HuH-7.5 (cell line): ENCODE measurements around the gene RANBP1.
"Not testable (repeated sequence)": the region's sequence is repeated elsewhere in the genome, so short reads cannot be mapped to it uniquely, and the experiment has no call there.

ENCODE experiments used
- DNase-seq: peaks from one replicate; pipeline ENCODE4 v3.0.0; 2011; ENCODE audit warnings: low spot score

The RANBP1 gene

GRCh38 chr22:20151276-20151588, 35.3 kb downstream of the RANBP1 start:
- DNase-seq: no peak

- DNase-seq: no peak
Observed at GRCh38 chr22:20152464-20152890, 36.6 kb downstream of the RANBP1 start.

- no peak for DNase-seq
Observed at GRCh38 chr22:20153945-20154344, 38.0 kb downstream of the RANBP1 start.

GRCh38 chr22:20154602-20155187, 38.8 kb downstream of the RANBP1 start:
- DNase-seq: no peak

- DNase-seq: no peak
Observed at GRCh38 chr22:20155330-20156041, 39.6 kb downstream of the RANBP1 start.

- DNase-seq: no peak
Observed at GRCh38 chr22:20156042-20156389, 40.1 kb downstream of the RANBP1 start.

GRCh38 chr22:20156611-20157429, 40.9 kb downstream of the RANBP1 start:
- DNase-seq: peak; percentile 96

GRCh38 chr22:20157430-20158183, 41.7 kb downstream of the RANBP1 start:
- DNase-seq: no peak

- DNase-seq: no peak
Observed at GRCh38 chr22:20158391-20159036, 42.6 kb downstream of the RANBP1 start.

GRCh38 chr22:20159076-20159475, 43.2 kb downstream of the RANBP1 start:
- no peak for DNase-seq

GRCh38 chr22:20159531-20159930, 43.6 kb downstream of the RANBP1 start:
- not testable (repeated sequence) for DNase-seq

- DNase-seq: no peak
Observed at GRCh38 chr22:20160041-20160440, 44.1 kb downstream of the RANBP1 start.

GRCh38 chr22:20164863-20165262, 49.0 kb downstream of the RANBP1 start:
- no peak for DNase-seq

GRCh38 chr22:20165421-20165820, 49.5 kb downstream of the RANBP1 start:
- no peak for DNase-seq

GRCh38 chr22:20165913-20166312, 50.0 kb downstream of the RANBP1 start:
- DNase-seq: no peak

GRCh38 chr22:20166703-20167102, 50.8 kb downstream of the RANBP1 start:
- DNase-seq: no peak

- no peak for DNase-seq
Observed at GRCh38 chr22:20167643-20168322, 51.9 kb downstream of the RANBP1 start.

GRCh38 chr22:20169253-20169822, 53.4 kb downstream of the RANBP1 start:
- DNase-seq: no peak

- DNase-seq: no peak
Observed at GRCh38 chr22:20170170-20170569, 54.3 kb downstream of the RANBP1 start.

- DNase-seq: no peak
Observed at GRCh38 chr22:20171288-20172140, 55.6 kb downstream of the RANBP1 start.
